HEK293 (cell line): ENCODE results near the gene ITGB3.

ENCODE experiments used
- CTCF ChIP-seq: fragments of 450-650 bp; formaldehyde crosslinking; IDR thresholded peaks from 2 replicates; pipeline ENCODE4 v1.5.1; 2016; ENCODE audit warnings: missing biosample characterization, missing genetic modification characterization
- HOXA7 ChIP-seq: sonication (generic); formaldehyde crosslinking; IDR thresholded peaks from 2 replicates; pipeline ENCODE4 v1.8.1; 2022; ENCODE audit warnings: missing genetic modification reagents, borderline replicate concordance
- HOXC10 ChIP-seq: sonication (generic); formaldehyde crosslinking; IDR thresholded peaks from 2 replicates; pipeline ENCODE4 v1.8.1; 2023; ENCODE audit warnings: mild to moderate bottlenecking, missing genetic modification reagents
- MYNN ChIP-seq: fragments of 450-650 bp; formaldehyde crosslinking; IDR thresholded peaks from 2 replicates; pipeline ENCODE4 v1.5.1; 2016; ENCODE audit warnings: missing biosample characterization, missing genetic modification characterization, borderline replicate concordance
- SP2 ChIP-seq: fragments of 450-650 bp; formaldehyde crosslinking; IDR thresholded peaks from 2 replicates; pipeline ENCODE4 v1.5.1; 2016; ENCODE audit warnings: missing biosample characterization, missing genetic modification characterization
- SP3 ChIP-seq: fragments of 450-650 bp; formaldehyde crosslinking; IDR thresholded peaks from 2 replicates; pipeline ENCODE4 v1.5.1; 2016; ENCODE audit warnings: missing biosample characterization, missing genetic modification characterization
- YY2 ChIP-seq: fragments of 450-650 bp; formaldehyde crosslinking; IDR thresholded peaks from 2 replicates; pipeline ENCODE4 v1.5.1; 2016; ENCODE audit warnings: missing biosample characterization, missing genetic modification characterization
- ZNF169 ChIP-seq: fragments of 450-650 bp; formaldehyde crosslinking; IDR thresholded peaks from 2 replicates; pipeline ENCODE4 v1.5.1; 2016; ENCODE audit warnings: missing biosample characterization, missing genetic modification characterization
- ZNF274 ChIP-seq, 2 experiments: fragments of 200-500 bp in 1 of 2; fragments of 450-650 bp in 1 of 2; sonication (Bioruptor generic) in 1 of 2; formaldehyde crosslinking in 1 of 2; IDR thresholded peaks; 2 replicates each; pipeline versions ENCODE4 v1.5.1 to v1.6.1; 2014 to 2016; ENCODE audit warnings: borderline replicate concordance in 1 of 2, inconsistent platforms in 1 of 2, low read length in 1 of 2, missing biosample characterization in 1 of 2, missing genetic modification characterization in 1 of 2
- ZNF416 ChIP-seq: fragments of 450-650 bp; formaldehyde crosslinking; IDR thresholded peaks from 2 replicates; pipeline ENCODE4 v1.5.1; 2016; ENCODE audit warnings: missing biosample characterization, missing genetic modification characterization
- ZNF423 ChIP-seq: fragments of 450-650 bp; formaldehyde crosslinking; IDR thresholded peaks from 2 replicates; pipeline ENCODE4 v1.5.1; 2016; ENCODE audit warnings: missing biosample characterization, missing genetic modification characterization
- ZNF473 ChIP-seq: fragments of 450-650 bp; formaldehyde crosslinking; IDR thresholded peaks from 2 replicates; pipeline ENCODE4 v1.5.1; 2017; ENCODE audit warnings: missing biosample characterization, missing genetic modification characterization
- ZNF768 ChIP-seq: fragments of 450-650 bp; formaldehyde crosslinking; IDR thresholded peaks from 2 replicates; pipeline ENCODE4 v1.5.1; 2018; ENCODE audit warnings: missing biosample characterization, mild to moderate bottlenecking, missing genetic modification characterization

- no peak for TF ChIP-seq CTCF
- no peak for TF ChIP-seq ZNF416
- TF ChIP-seq ZNF423 (tag by site-specific recombination) = no peak
- no peak for TF ChIP-seq SP3
- no peak for TF ChIP-seq HOXA7 (CRISPR knock-in tag)
- TF ChIP-seq HOXC10 (CRISPR knock-in tag) = no peak
- TF ChIP-seq MYNN (tag by site-specific recombination) = no peak
- TF ChIP-seq ZNF274 (IDR thresholded peaks at IDR 0.05; ENCODE audit: low read length) = no peak
- no peak for TF ChIP-seq ZNF274 (tag by site-specific recombination; IDR thresholded peaks at IDR 0.05; ENCODE audit: borderline replicate concordance)
- TF ChIP-seq ZNF768 (tag by site-specific recombination) = no peak
- TF ChIP-seq YY2 (tag by site-specific recombination) = no peak
- no peak for TF ChIP-seq ZNF169 (tag by site-specific recombination)
- no peak for TF ChIP-seq SP2 (tag by site-specific recombination)
- no peak for TF ChIP-seq ZNF473 (tag by site-specific recombination)
Measured at GRCh38 chr17:47243737-47244598, 9.7 kb upstream of the ITGB3 start.
